Gastroesophageal sphincter (tissue), 3 donors: ENCODE data around the gene ID1.

ENCODE experiments used
- EP300 ChIP-seq: sonication (generic); formaldehyde crosslinking; IDR thresholded peaks from one replicate; pipeline ENCODE4 v1.6.1; 2017; ENCODE audit warnings: antibody characterized with exemption, mild to moderate bottlenecking
- POLR2A ChIP-seq, 2 donors: fragments of 450-650 bp; IDR thresholded peaks; one replicate each; pipeline ENCODE4 v1.6.1; 2017; ENCODE audit warnings: antibody characterized with exemption in 2 of 2, mild to moderate bottlenecking in 2 of 2, moderate library complexity in 1 of 2
- TF ChIP-seq, protein P1 (sequence below), 4 experiments: fragments of 200-600 bp in 2 of 4; fragments of 450-650 bp in 2 of 4; sonication (generic) in 1 of 4; IDR thresholded peaks; one replicate each; pipeline ENCODE4 v1.5.1; 2017 to 2019; ENCODE audit warnings: antibody characterized with exemption in 4 of 4, mild to moderate bottlenecking in 2 of 4, moderate library complexity in 2 of 4

DNA sequence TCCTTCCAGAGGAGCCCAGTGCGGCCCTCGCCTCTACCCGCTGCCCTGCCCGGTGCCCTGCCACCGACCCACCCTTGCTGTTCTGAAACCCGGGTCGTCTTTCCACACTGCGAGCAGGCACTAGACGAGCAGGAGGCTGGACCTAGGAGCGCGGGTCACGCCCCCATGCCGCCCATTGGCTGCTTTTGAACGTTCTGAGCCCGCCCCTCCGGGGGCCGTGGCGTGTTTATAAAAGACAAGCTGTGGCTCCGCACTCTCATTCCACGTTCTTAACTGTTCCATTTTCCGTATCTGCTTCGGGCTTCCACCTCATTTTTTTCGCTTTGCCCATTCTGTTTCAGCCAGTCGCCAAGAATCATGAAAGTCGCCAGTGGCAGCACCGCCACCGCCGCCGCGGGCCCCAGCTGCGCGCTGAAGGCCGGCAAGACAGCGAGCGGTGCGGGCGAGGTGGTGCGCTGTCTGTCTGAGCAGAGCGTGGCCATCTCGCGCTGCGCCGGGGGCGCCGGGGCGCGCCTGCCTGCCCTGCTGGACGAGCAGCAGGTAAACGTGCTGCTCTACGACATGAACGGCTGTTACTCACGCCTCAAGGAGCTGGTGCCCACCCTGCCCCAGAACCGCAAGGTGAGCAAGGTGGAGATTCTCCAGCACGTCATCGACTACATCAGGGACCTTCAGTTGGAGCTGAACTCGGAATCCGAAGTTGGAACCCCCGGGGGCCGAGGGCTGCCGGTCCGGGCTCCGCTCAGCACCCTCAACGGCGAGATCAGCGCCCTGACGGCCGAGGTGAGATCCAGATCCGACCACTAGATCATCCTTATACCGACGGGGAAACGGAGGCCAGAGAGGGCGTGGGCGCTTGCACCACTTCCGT is at the start of gene ID1:
- peak; percentile 19 for TF ChIP-seq EP300
- peak; percentile 98 for TF ChIP-seq POLR2A (IDR thresholded peaks at IDR 0.05)
- TF ChIP-seq, protein P1, sequence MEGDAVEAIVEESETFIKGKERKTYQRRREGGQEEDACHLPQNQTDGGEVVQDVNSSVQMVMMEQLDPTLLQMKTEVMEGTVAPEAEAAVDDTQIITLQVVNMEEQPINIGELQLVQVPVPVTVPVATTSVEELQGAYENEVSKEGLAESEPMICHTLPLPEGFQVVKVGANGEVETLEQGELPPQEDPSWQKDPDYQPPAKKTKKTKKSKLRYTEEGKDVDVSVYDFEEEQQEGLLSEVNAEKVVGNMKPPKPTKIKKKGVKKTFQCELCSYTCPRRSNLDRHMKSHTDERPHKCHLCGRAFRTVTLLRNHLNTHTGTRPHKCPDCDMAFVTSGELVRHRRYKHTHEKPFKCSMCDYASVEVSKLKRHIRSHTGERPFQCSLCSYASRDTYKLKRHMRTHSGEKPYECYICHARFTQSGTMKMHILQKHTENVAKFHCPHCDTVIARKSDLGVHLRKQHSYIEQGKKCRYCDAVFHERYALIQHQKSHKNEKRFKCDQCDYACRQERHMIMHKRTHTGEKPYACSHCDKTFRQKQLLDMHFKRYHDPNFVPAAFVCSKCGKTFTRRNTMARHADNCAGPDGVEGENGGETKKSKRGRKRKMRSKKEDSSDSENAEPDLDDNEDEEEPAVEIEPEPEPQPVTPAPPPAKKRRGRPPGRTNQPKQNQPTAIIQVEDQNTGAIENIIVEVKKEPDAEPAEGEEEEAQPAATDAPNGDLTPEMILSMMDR (IDR thresholded peaks at IDR 0.05) = no peak
